Spleen (tissue), 7 donors: Measurements from ENCODE around the gene CEP112.

Source experiments
- CTCF ChIP-seq, 11 experiments: fragments of 200-600 bp in 7 of 11; fragments of 450-650 bp in 4 of 11; sonication (generic) in 4 of 11; IDR thresholded peaks in 8 of 11; conservative IDR thresholded peaks in 3 of 11; 1 replicate in 7 of 11; 2 replicates in 4 of 11; pipeline versions ENCODE4 v1.4.0 to v1.8.0; 2016 to 2021; ENCODE audit warnings: antibody characterized with exemption in 11 of 11, inconsistent platforms in 4 of 11, mild to moderate bottlenecking in 1 of 11
- POLR2A ChIP-seq, 3 donors: fragments of 450-650 bp; IDR thresholded peaks; one replicate each; pipeline ENCODE4 v1.5.1; 2017; ENCODE audit warnings: antibody characterized with exemption in 3 of 3, mild to moderate bottlenecking in 1 of 3
- POLR2AphosphoS5 ChIP-seq, 3 donors: sonication (generic); formaldehyde crosslinking; IDR thresholded peaks; one replicate each; pipeline ENCODE4 v1.5.1; 2017; ENCODE audit warnings: antibody characterized with exemption in 3 of 3
- donor health status: DM: no; HTN: no; CAD: no; lungs with moderate emphysema.
- donor health status: DM: no; HTN: no; CAD: no.
- donor health status: DM: no; HTN: no; CAD: no.

GRCh38 chr17:65756760-65757159 lies 435.2 kb downstream of the CEP112 start:
- TF ChIP-seq CTCF (IDR thresholded peaks at IDR 0.05 in 8 of 11, conservative IDR thresholded peaks at IDR 0.05 in 3 of 11) (no peak), POLR2AphosphoS5 (IDR thresholded peaks at IDR 0.05) (no peak), POLR2A (IDR thresholded peaks at IDR 0.05) (no peak)
